Measurements from ENCODE around the gene HIPK1. TPM values are rescaled to one million over a fixed set of nuclear protein-coding genes. Genes with fewer than 3 reads are reported as not detected.

The HIPK1 gene
- total RNA-seq, 1 experiment from 2014 or later, result 40.1 TPM

GRCh38 chr1:113990530-113990929, 61.4 kb downstream of the HIPK1 start:
- H3K27me3 ChIP-seq (ENCODE audit: insufficient read depth, low read length), result no peaks in the 10 kb centered on the region
- DNase-seq (ENCODE audit: low read depth, low spot score) (no peak), ATAC-seq (no peak)
- no TSS peak for BruUV-seq (replicated peaks)
- ChIA-PET RAD21 (ENCODE audit: low non-redundant PET in 1 of 2, low total read pairs in 2 of 2, uncharacterized antibody in 2 of 2, unreplicated experiment in 2 of 2) (no interaction called here), CTCF (interaction anchor here (1.9 kb wide), 1 partner anchor 12 kb away, joined by 6 read pairs; no protein-coding TSS in a partner anchor), POLR2A (no interaction called here)
- no peak overlapping the region for H3K27ac ChIP-seq (ENCODE audit: low read depth, low read length)
- no peaks in the 10 kb centered on the region for H4K20me1 ChIP-seq (ENCODE audit: insufficient read depth)
- H3K9me2 ChIP-seq (ENCODE audit: insufficient read depth), result no peaks in the 10 kb centered on the region
- H3K4me2 ChIP-seq (ENCODE audit: low read length), result no peak overlapping the region
- intact Hi-C loops (cut with micrococcal nuclease), result no loop called here
- H3K4me1 ChIP-seq (ENCODE audit: control insufficient read depth in 1 of 2, insufficient read depth in 2 of 2, low read length in 2 of 2), result no peaks in the 10 kb centered on the region
- no peak overlapping the region for H2AFZ ChIP-seq (ENCODE audit: low read depth, low read length, poor library complexity, severe bottlenecking)
- no peak overlapping the region for H3K9ac ChIP-seq (ENCODE audit: low read length)
- TF ChIP-seq JUND (IDR thresholded peaks at IDR 0.05) (no peak), SRF (IDR thresholded peaks at IDR 0.05; ENCODE audit: low read depth) (no peak), ZBTB33 (IDR thresholded peaks at IDR 0.05; ENCODE audit: extremely low read depth, insufficient replicate concordance, low read length) (no peak), CTCF (IDR thresholded peaks at IDR 0.05 in 2 of 3, conservative IDR thresholded peaks at IDR 0.05 in 1 of 3; ENCODE audit: borderline replicate concordance in 1 of 3, insufficient read depth in 1 of 3, low read depth in 2 of 3, low read length in 2 of 3) (no peak), RAD21 (IDR thresholded peaks at IDR 0.05; ENCODE audit: low read depth) (no peak), CEBPB (IDR thresholded peaks at IDR 0.05; ENCODE audit: low read depth) (no peak), ZNF274 (IDR thresholded peaks at IDR 0.05; ENCODE audit: low read depth, low read length) (no peak), POLR2AphosphoS5 (IDR thresholded peaks at IDR 0.05; ENCODE audit: low read depth, low read length) (no peak), FOSL1 (IDR thresholded peaks at IDR 0.05; ENCODE audit: low read depth) (no peak), POLR2A (IDR thresholded peaks at IDR 0.05; ENCODE audit: borderline replicate concordance, extremely low read depth, insufficient read depth, insufficient read length) (no peak), EZH2phosphoT487 (IDR thresholded peaks at IDR 0.05; ENCODE audit: borderline replicate concordance) (no peak)
- TF ChIP-seq, protein P1, sequence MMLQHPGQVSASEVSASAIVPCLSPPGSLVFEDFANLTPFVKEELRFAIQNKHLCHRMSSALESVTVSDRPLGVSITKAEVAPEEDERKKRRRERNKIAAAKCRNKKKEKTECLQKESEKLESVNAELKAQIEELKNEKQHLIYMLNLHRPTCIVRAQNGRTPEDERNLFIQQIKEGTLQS (IDR thresholded peaks at IDR 0.05), result no peak
- no peaks in the 10 kb centered on the region; a peak in 1 of 4 replicates for H3K9me3 ChIP-seq (ENCODE audit: control insufficient read depth in 1 of 2, insufficient read depth in 1 of 2, low read depth in 1 of 2, low read length in 2 of 2)
- no peaks in the 10 kb centered on the region; a peak in 1 of 4 replicates for H3K36me3 ChIP-seq (ENCODE audit: control insufficient read depth in 1 of 2, insufficient read depth in 2 of 2, low read length in 2 of 2)
- H3K79me2 ChIP-seq (ENCODE audit: insufficient read depth, low read length), result no peaks in the 10 kb centered on the region
- no peak overlapping the region for H3K4me3 ChIP-seq (replicated peaks in 1 of 2; ENCODE audit: low read depth in 1 of 2, low read length in 2 of 2)
